Middle frontal gyrus (tissue), 1 donor: ENCODE results near the gene DTNBP1.
"Not testable (repeated sequence)": the region's sequence is repeated elsewhere in the genome, so short reads cannot be mapped to it uniquely, and the experiment has no call there.

ENCODE experiments used
- DNase-seq: peaks from one replicate; pipeline ENCODE4 v3.0.0-alpha.2; 2015; ENCODE audit warnings: low spot score; ENCODE audit errors: extremely low spot score

The DTNBP1 gene

GRCh38 chr6:15557174-15557573 is 105.7 kb downstream of the DTNBP1 start:
- no peak for DNase-seq

DNA sequence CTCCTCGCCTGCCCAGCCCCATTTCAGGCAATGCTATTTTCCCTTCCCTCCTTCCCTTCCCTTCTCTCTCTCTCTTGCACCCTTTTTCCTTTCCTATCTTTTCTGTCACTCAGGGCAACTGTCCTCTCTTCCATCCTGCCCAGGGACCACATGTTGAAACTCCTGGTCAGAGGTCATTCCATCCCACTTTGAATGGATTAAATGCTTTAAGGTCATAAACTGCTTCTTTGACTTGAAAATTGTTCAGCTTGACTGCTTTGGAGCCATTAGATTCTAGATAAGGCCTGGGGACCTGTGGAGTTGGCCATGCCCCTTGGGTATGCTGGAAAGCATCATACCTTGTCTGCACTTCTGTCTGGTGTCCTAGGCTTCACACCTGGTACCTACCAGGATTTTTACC is 106.1 kb downstream of the DTNBP1 start:
- DNase-seq, result no peak

DNA sequence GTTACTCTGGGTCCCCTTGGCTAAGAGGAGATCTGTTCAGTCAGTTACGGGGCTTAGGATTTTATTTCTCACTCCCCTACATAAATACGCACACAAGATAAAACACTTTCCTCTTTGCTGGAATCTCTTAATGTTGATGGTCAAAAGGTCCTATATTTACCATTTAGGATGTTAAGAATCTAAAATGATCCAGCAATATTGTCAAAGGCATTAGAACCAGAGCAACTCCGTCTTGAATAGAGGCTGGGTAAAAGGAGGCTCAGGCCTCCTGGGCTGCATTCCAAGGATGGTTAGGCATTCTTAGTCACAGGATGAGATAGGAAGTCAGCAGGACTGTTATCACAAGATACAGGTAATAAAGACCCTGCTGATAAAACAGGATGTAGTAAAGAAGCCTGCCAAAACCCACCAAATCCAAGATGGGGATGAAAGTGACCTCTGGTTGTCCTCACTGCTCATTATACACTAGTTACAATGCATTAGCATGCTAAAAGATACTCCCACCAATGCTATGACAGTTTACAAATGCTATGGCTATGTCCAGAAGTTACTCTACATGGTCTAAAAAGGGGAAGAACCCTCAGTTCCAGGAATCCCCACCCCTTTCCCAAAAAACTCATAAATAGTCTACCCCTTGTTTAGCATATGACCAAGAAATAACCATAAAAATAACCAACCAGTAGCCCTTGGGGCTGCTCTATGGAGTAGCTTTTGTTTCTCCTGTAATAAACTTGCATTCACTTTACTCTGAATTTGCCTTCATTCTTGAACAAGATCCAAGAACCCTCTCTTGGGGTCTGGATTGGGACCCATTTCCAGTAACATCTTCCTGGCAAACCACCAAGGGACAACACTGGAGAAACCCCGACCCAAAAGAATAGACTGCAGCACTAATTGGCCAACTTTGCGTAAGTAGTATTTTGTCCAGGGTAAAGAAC is 107.5 kb downstream of the DTNBP1 start:
- no peak for DNase-seq

DNA sequence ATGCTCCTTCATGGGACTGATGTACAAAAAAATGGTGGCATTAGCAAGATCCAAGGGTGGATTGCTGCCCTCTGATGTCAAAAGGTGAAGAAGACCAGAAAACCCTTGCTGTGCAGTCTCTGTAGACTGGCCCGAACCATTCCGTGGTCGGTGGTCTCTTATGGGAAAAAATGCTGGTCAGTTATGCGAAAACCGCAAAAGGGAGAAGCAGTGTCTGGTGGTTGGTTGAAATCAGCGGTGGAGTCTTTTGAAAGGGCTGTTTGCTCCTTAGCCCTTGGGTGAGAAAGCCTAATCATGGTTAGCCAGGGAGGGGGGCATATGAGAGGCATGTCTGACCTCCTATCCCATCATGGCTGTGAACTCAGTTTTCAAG is 108.1 kb downstream of the DTNBP1 start:
- no peak for DNase-seq

DNA sequence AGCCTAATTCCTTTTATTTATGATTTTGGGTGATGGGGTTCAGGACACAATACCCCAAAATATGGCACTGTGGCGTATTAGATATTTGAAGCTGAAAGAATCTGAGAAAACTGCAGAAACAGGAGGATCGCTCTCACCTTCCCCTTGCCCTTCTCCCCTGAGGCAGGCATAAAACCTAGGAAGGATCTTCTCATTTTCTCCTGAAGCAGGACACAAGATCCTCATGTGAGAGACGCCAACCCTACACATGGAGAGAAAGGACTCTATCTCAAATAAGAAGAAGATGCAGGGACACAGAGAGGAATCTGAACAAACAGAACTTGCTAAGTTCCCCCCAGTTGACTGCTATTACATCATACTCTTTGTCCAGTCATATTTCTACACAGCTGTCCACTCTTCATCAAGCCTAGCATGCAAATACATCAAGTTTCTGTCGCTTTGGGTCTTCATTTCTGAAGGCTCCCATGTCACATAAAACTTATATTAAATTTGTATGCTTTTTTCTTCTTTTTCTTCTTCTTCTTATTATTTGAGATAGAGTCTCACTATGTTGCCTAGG is 109.0 kb downstream of the DTNBP1 start:
- no peak for DNase-seq

DNA sequence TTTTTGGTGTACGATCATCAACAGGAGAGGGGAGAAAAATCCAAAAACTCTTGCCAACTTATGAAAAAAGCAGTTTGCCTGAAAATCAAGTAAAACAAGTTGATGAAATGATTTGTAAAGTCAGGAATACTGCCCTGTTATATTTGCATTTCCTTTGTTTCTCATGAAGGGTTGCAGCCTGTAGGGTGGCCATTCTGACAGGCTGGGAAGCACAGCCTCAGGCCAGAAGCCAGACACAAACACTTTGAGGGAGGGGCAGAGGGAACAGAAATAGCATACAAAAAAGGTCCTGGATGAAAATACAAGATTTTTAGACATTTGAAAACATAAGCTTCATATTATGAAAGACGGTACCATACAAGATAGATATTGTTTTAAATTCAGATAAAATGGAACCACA is 109.8 kb downstream of the DTNBP1 start:
- DNase-seq, result no peak

GRCh38 chr6:15551798-15552197 is 111.0 kb downstream of the DTNBP1 start:
- no peak for DNase-seq

- DNase-seq, result no peak
Observed at GRCh38 chr6:15551262-15551661, 111.6 kb downstream of the DTNBP1 start.

DNA sequence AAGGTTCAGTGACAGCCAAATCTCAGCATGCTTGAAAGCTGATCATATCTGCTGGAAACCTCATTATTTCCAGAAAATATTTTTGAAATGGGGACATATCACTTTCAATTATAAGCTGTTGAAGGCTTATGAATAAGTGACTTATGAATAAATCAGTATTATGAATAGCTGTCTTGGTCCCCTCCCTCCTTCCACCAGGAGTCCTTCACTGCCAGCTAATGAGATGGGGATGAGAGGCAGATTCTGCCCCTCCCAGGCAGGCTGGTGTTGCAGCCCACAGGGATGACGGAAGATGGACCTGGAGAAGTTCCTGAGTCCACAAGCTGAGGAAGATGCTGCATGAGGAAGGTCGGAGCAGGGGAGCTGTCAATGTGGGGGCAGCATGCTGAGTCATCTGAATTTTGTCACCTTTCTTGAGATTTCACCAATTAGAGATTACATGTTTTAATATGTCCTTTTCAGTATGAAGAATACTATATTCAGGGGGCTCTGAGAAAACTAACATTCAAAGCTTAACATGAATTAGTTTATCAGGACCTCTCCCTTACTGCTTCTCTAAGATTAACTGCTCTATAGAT is 112.2 kb downstream of the DTNBP1 start:
- DNase-seq, result no peak

DNA sequence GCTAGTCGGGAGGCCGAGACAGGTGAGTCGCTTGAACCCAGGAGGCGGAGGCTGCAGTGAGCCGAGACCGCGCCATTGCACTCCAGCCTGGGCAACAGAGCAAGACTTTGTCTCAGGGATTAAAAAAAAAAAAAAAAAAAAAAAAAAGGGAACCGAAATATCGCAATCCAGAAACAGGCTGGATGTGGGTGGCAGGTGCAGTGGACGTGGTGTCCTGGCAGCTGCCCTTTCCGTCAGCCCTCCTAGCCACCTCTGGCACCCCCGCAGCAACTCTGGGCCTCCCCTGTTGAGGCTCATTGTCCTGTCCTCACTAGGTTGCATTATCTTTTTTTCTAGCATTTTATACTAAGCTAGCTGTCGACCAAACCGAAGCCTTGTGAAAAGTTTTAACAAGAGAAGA is 113.5 kb downstream of the DTNBP1 start:
- no peak for DNase-seq

GRCh38 chr6:15547400-15547799 is 115.4 kb downstream of the DTNBP1 start:
- no peak for DNase-seq

DNA sequence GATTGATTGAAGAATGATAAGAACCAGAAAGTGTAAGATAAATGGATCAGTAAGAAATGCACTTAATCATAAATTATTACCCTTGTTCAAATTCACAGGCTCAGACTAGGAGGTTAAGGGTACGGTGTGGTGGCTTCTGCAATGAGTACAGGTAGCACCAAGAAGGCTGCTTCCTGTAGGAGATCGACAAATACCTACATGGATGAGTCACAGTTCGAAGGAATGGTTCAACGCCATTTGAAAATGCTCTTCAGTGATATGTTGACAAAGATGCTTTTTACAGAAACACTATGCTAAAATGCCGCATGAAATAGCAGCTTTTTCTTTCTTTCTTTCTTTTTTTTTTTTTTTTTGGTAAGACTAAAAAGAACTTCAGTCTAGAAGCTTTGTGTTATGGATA is 116.2 kb downstream of the DTNBP1 start:
- no peak for DNase-seq

GRCh38 chr6:15544321-15544900 is 118.4 kb downstream of the DTNBP1 start:
- DNase-seq, result no peak

DNA sequence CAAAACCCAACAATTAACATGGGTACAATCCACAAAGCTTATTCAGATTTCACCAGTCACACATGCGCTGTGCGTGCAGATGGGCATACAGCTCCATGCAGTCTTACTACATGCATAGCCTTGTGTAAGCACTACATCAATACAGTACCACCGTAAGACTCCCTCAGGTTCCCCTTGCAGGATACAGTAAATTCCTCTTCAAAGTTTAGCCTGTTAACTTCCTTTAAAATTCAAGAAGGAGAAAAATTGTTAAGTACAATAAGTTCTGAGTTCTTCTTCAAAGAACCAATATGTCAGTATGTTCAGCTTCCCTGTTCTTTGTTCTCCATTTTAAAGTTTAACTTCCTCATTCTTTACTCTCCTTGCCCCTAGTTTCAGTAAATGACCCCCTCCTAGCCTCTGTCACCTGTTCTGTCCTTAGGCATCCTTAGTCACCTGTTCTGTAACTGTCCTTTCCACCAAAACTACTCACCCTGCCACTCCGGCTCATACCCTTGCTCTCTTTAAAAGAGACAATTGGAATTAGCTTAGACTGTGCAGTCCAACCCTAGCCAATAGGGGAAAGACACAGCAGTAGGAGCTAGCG is 119.4 kb downstream of the DTNBP1 start:
- DNase-seq, result not testable (repeated sequence)

DNA sequence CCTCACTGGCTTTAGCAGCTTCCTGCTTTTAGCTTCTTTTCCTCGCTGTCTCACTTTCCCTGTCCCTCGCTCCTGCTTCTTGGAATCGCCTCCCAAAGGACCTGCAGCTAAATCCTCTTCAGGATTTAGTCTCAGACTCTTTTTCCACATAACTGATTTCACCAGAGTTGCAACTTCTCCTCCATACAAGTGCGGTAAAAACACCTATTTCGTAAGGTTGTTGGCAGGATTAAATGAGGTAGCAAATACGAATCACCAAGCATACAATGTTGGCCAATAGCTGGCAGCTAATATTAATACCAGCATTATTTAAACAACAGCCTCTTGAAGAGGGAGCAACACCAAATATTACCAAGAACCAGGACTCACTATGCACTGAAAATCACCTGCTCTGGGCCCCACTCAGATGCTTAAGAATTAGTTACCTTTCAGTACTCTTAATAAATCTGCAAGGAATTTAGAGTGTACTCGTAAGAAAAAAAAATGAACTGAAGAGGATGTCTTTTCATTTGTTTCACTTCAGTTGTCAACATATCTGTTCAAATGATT is 123.0 kb downstream of the DTNBP1 start:
- no peak for DNase-seq

DNA sequence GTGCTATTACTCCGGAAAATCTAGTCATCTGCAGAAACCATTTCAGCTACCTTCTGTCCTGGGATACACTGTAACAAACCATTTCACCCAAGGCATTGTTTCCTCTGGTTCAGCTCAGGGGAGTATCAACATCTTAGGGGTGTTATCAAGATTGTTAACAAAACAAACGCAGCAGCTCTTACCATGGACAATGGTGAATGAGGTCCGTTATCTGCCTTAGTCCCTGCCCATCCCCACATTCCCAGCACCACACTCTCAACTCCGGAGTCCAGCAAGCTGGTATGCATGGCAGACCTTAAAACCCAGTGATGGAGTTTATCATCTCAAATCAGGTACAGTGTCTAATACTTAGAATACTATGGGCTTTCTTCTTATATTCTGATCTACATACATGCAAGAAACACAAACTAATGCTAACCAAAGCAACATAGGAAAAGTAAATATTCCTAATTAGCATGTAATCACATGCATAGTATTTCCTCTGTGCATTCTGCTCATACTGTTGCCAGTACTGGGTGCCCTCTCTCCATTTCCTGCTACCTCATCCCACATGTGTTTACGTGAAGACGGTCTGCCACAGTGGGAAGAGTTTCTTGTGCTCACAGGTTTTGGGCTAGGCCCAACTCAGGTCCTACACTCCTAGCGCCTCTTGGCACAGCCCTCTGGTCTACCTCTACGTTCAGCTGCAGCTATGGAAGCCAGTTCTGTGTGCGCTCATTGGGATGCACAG is 123.9 kb downstream of the DTNBP1 start:
- no peak for DNase-seq

- DNase-seq, result no peak
Observed at GRCh38 chr6:15538106-15538505, 124.7 kb downstream of the DTNBP1 start.

- no peak for DNase-seq
Observed at GRCh38 chr6:15536198-15536955, 126.5 kb downstream of the DTNBP1 start.

- no peak for DNase-seq
Observed at GRCh38 chr6:15535495-15536197, 127.2 kb downstream of the DTNBP1 start.

GRCh38 chr6:15534974-15535373 is 127.9 kb downstream of the DTNBP1 start:
- DNase-seq, result no peak
